H7 (cell line): ENCODE results near the gene GCN1. TPM values are rescaled to one million over a fixed set of nuclear protein-coding genes. Genes with fewer than 3 reads are reported as not detected.
A peak's percentile ranks its signal among the peaks of the same experiment; 100 is the strongest.

Experiments used
- DNase-seq: peaks from one replicate; pipeline ENCODE4 v3.0.0; 2012
- H3K27me3 ChIP-seq: 2 replicates; pipeline ENCODE4 v1.6.0; 2011; ENCODE audit warnings: mild to moderate bottlenecking, low read length; ENCODE audit not compliant: control insufficient read depth, insufficient read depth
- H3K36me3 ChIP-seq: replicated peaks from 2 replicates; pipeline ENCODE4 v1.5.1; 2011; ENCODE audit warnings: low read length; ENCODE audit not compliant: control insufficient read depth, insufficient read depth
- H3K4me3 ChIP-seq: 2 replicates; pipeline ENCODE4 v1.5.1; 2011; ENCODE audit warnings: low read depth, mild to moderate bottlenecking, control low read depth, low read length, moderate library complexity; ENCODE audit not compliant: insufficient read depth
- total RNA-seq: library from RNA; depleted of rRNA; stranded (reverse); fragments of >200 nt; shearing (Covaris generic); gene quantifications from 2 replicates; pipeline ENCODE4 v1.2.3, GENCODE V29; 2014

GCN1 gene
- total RNA-seq, 1 experiment from 2014 or later = 119 TPM

DNA sequence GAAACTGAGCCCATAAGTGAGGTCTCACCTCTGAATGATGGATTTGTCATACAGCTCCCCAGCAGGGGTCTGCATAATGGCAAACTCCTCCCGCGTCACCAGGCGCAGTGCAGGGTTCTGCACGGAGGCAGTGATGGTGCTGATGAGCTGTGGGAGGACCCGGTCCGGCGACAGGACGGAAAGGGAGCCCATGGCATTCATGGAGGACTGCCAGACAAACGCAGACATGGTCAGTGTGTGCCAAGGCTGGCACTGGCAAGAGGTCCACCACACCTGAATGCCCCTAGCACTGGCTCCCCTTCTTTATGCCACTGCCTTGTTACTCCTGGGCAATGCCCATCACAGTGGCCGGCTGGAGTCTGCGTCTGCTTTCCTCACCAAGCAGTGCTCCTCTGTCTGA, 32.7 kb downstream of the GCN1 start:
- no peak for DNase-seq
- Histone ChIP-seq H3K27me3 (no peaks in the 10 kb centered on the region), H3K4me3 (no peak overlapping the region), H3K36me3 (peaks cover 61% of the 10 kb centered on the region)

- peaks cover 81% of the 10 kb centered on the region for H3K36me3 ChIP-seq
- H3K4me3 ChIP-seq = no peak overlapping the region
- H3K27me3 ChIP-seq = no peaks in the 10 kb centered on the region
- DNase-seq = no peak
Measured at GRCh38 chr12:120159509-120160237, 34.8 kb downstream of the GCN1 start.

- peak; percentile 47 for DNase-seq
- peaks cover 88% of the 10 kb centered on the region for H3K36me3 ChIP-seq
- H3K4me3 ChIP-seq = no peak overlapping the region
- no peaks in the 10 kb centered on the region for H3K27me3 ChIP-seq
Measured at GRCh38 chr12:120158351-120158750, 36.2 kb downstream of the GCN1 start.

DNA sequence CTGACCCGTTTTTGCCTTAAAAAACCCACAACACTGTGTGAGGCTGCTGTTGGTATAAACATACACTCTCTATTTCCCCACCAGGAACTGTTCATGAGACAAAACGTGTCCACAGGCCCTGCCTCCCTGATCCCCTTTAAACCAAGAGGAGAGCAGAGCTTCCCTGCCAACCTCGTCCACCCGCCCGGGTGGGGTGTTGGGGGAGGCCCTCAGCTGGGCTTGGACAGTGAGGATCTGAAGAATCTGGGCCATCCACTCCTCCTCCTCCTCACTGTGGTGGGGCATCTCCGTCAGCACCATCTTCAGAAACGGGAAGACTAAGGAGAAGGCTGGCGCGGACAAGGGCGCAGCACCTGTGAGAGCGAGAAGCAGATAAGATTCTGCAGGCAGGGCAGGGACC, 36.8 kb downstream of the GCN1 start:
- Histone ChIP-seq H3K36me3 (peaks cover 87% of the 10 kb centered on the region), H3K4me3 (no peak overlapping the region), H3K27me3 (no peaks in the 10 kb centered on the region)
- DNase-seq = no peak

DNA sequence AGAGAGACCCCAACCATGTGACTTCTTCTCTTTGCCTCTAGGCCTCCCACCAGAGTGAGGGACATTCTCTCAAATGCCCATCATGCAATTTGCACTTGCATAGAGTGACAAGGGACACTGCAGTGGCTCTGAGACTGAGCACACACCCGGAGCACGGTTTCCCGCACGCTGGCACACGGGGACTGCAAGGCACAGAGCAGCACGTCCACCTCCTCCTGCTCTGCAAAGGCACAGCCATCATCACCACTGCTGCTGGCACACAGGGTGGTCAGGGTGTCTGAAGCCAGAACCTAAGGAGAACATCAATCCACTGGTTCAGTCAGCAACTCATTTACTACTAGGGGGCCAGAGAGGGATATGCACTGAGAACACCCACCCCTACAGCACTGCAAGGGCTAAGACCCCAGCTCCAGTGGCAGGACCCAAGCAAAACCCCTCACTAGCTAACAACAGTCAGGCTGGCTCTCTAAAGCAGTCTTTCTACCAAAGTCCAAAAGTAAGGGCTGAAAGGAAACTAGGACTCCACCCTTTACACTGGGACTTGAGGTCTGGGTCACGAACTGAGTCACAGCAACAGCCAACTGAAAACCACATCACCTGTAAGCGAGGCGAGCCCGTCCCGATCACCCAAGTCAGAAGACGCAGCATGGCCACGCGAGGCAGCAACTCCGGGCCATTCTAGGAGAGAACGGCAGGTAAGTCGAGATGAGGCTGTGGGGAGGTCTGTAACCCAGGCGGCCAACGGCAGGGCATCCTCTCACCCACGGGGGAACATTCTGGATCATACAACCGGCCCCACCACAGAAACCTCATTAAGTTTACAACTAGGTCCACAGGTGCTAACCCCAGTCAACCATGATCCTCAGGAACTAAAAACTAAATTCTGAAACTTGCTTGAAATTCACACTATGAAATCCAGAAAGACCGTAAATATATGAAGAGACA, 37.9 kb downstream of the GCN1 start:
- Histone ChIP-seq H3K27me3 (no peaks in the 10 kb centered on the region), H3K36me3 (peaks cover 80% of the 10 kb centered on the region), H3K4me3 (no peak overlapping the region)
- no peak for DNase-seq

GRCh38 chr12:120155072-120155471, 39.4 kb downstream of the GCN1 start:
- Histone ChIP-seq H3K4me3 (no peak overlapping the region), H3K27me3 (no peaks in the 10 kb centered on the region), H3K36me3 (peaks cover 73% of the 10 kb centered on the region)
- DNase-seq = no peak

- peaks cover 73% of the 10 kb centered on the region for H3K36me3 ChIP-seq
- DNase-seq = no peak
Measured at GRCh38 chr12:120150919-120151525, 43.5 kb downstream of the GCN1 start.

DNA sequence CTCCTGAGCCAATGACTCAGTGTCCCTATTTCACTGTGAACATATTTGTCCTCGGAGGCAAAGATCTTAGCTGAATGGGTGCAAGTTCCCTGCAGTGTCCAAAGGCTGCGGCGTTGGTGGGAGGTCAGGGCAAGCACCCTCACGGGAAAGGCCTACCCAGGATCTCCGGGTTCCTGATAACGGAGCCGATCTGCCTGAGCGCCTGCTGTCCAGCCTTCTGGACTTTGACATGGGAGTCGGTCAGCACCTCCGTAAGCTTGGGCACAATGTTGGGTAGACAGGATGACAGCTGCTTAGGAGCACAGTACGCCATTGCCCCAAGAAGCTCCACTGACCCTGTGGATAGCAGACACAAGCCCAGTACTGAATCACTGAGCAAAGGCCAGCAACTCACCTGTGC, 46.5 kb downstream of the GCN1 start:
- Histone ChIP-seq H3K27me3 (no peaks in the 10 kb centered on the region), H3K4me3 (no peak overlapping the region), H3K36me3 (peaks cover 62% of the 10 kb centered on the region)
- no peak for DNase-seq

More at GRCh38 chr12:120150919-120151525, 43.5 kb downstream of the GCN1 start:
- no peaks in the 10 kb centered on the region for H3K27me3 ChIP-seq
- no peak overlapping the region for H3K4me3 ChIP-seq

DNA sequence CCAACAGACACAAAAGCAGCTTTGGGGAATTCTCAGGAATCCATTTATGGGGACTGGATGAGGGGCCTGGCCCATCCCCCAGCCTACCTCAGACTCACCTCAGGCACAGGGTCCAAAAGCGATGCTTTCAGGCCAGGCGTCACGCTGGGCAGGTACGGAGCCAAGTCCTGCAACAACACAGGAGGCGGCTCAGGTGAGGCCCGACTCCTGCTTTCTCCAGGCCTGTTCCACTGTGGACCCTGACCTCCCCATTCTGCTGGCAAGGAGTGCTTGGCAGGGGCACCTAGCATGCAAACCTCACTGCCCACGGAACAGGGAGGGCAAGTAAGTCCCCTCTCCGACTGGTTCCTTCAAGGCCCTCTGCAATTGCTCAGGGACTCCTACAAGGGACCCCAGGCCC, 49.4 kb downstream of the GCN1 start:
- peaks cover 69% of the 10 kb centered on the region for H3K36me3 ChIP-seq
- H3K4me3 ChIP-seq = no peak overlapping the region
- H3K27me3 ChIP-seq = no peaks in the 10 kb centered on the region
- DNase-seq = no peak

DNA sequence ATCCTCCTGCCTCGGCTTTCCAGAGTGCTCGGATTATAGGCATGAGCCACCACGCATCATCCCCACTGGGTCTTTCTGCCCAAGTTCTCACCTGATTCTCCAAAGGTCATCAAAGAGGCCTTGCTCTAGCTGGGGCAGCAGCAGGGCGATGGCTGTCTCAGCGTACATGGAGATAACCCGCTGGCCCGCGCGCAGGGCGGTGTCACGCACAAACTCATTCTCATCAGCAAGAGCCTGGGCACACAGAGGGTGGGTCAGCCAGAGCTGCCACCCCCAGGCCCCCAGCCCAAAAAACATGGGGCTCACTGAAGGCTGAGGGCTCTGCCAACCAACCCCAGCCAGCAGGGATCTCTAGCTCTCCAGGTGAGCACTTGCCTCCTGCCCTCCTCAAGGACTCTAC, 50.3 kb downstream of the GCN1 start:
- H3K4me3 ChIP-seq = no peak overlapping the region
- peaks cover 66% of the 10 kb centered on the region for H3K36me3 ChIP-seq
- no peaks in the 10 kb centered on the region for H3K27me3 ChIP-seq
- no peak for DNase-seq

- H3K36me3 ChIP-seq = peaks cover 66% of the 10 kb centered on the region
- H3K4me3 ChIP-seq = no peak overlapping the region
- DNase-seq = no peak
- H3K27me3 ChIP-seq = no peaks in the 10 kb centered on the region
Measured at GRCh38 chr12:120142231-120142877, 52.2 kb downstream of the GCN1 start.

- Histone ChIP-seq H3K4me3 (no peak overlapping the region), H3K27me3 (no peaks in the 10 kb centered on the region), H3K36me3 (peaks cover 66% of the 10 kb centered on the region)
- no peak for DNase-seq
Measured at GRCh38 chr12:120141336-120141735, 53.2 kb downstream of the GCN1 start.

DNA sequence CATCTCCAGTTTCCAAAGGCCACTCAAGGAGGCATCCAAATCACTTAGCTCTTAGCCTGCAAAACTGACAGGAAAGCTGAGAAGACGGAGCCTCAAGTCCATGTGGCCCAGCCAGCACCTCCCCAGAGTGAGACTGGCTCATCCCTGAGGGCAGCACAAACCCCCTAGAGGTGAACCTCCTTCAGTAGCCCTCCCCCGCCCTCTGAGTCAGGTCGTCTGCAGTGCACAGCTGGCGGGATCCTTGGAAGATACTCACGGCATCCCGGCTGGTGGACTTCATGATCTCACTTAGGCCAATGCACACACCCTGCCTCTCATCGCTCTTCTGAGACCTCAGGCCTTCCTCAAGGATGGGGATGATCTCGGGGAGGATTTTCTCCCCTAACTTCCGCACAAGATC, 53.9 kb downstream of the GCN1 start:
- DNase-seq = no peak
- Histone ChIP-seq H3K27me3 (no peaks in the 10 kb centered on the region), H3K36me3 (peaks cover 69% of the 10 kb centered on the region), H3K4me3 (no peak overlapping the region)

- Histone ChIP-seq H3K36me3 (peaks cover 67% of the 10 kb centered on the region), H3K4me3 (no peak overlapping the region), H3K27me3 (no peaks in the 10 kb centered on the region)
- no peak for DNase-seq
Measured at GRCh38 chr12:120139958-120140357, 54.6 kb downstream of the GCN1 start.
